Measurements from ENCODE around the gene AK9. TPM values are rescaled to one million over a fixed set of nuclear protein-coding genes. Genes with fewer than 3 reads are reported as not detected.
A peak's percentile ranks its signal among the peaks of the same experiment; 100 is the strongest.

AK9 gene
- total RNA-seq, 2 experiments from 2014 or later = 3.5 to 5.2 TPM

- ChIA-PET CTCF (interaction anchor here (1.7 kb wide), 1 partner anchor 543 kb away, joined by 4 read pairs; no protein-coding TSS in a partner anchor), POLR2A (no interaction called here)
- intact Hi-C loops (cut with DNase I, micrococcal nuclease) = no loop called here
- no peaks in the 10 kb centered on the region for H3K36me3 Mint-ChIP-seq (ENCODE audit: low read depth)
- no peak for ATAC-seq
- DNase-seq = no peak
- peaks cover 12% of the 10 kb centered on the region for H3K4me1 Mint-ChIP-seq
- no peaks in the 10 kb centered on the region for H3K27me3 Mint-ChIP-seq
- H3K9me3 Mint-ChIP-seq (ENCODE audit: low read depth) = no peaks in the 10 kb centered on the region
- no peak overlapping the region for H3K4me3 Mint-ChIP-seq
- H3K27ac Mint-ChIP-seq = no peak overlapping the region
Measured at GRCh38 chr6:109496036-109496772, 194.8 kb downstream of the AK9 start.

- CTCF ChIA-PET = no interaction called here
- POLR2A ChIA-PET = no interaction called here
- intact Hi-C loops (cut with DNase I, micrococcal nuclease) = no loop called here
- no peak overlapping the region for H3K27ac Mint-ChIP-seq
- H3K36me3 Mint-ChIP-seq (ENCODE audit: low read depth) = no peaks in the 10 kb centered on the region
- peaks cover 21% of the 10 kb centered on the region for H3K4me1 Mint-ChIP-seq
- no peak for ATAC-seq
- DNase-seq = no peak
- no peaks in the 10 kb centered on the region for H3K9me3 Mint-ChIP-seq (ENCODE audit: low read depth)
- no peak overlapping the region for H3K4me3 Mint-ChIP-seq
- no peaks in the 10 kb centered on the region for H3K27me3 Mint-ChIP-seq
Measured at GRCh38 chr6:109493865-109494264, 197.1 kb downstream of the AK9 start.

DNA sequence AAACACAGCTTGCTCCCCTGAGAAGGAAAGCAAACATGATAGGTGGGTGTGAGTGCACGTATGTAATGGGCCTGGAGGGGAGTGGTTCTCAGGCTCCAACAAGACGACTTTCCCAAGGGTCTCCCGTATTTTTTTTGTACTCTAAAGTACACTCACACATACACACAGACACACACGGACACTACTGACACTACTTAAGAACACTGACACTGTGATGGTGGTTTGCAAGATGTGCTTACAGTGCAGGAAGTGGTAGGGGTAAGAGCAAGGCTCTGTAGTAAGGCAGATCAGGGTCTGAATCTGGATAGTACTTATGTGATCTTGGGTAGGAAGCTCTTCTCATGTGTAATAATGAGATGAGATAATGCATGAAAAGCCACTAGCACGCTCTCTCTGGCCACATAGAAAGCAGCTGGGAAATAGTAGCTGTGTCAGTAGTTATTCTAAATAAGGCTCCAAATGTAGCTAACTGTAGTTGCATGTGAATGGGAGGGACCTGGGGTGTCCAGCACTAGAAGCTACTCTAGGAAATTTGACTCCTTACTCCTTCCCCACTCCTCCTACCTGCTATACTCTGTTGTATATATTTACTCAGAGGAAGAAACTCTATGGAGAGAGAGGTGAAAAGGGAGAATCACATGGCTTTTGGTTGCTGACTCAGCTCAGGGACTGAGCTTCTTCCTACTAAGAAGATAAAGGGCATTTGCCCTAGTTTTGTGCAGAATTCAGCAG, 199.6 kb downstream of the AK9 start:
- POLR2A ChIA-PET = interaction anchor here (0.6 to 0.8 kb wide), 2 partner anchors 11 to 107 kb away, joined by 3 to 5 read pairs; no protein-coding TSS in a partner anchor
- peak; percentile 96 for ATAC-seq

DNA sequence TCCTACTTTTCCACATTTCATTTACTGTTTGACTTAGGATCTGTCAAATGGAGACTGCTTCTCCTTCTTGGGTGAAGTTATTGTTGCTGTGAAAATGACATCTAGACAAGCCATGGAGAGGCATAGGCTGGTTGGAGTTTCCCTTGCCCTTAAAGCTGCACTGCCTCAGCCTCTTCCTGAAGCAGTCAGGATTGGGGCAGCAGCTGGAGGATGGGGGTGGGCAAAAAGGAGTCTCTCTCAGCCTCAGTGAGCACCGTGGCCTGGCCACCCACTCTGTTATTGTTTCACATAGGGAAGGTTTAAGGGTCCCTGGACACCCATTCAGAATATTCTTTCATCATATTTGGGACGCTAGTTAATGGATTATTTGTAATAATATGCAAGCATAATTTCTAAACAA, 200.3 kb downstream of the AK9 start:
- H3K9me3 Mint-ChIP-seq (ENCODE audit: low read depth) = no peaks in the 10 kb centered on the region
- H3K36me3 Mint-ChIP-seq (ENCODE audit: low read depth) = no peaks in the 10 kb centered on the region
- H3K27me3 Mint-ChIP-seq = no peaks in the 10 kb centered on the region
- intact Hi-C loops (cut with DNase I, micrococcal nuclease) = no loop called here
- peak overlapping the region; percentile 66 for H3K27ac Mint-ChIP-seq
- ChIA-PET CTCF (interaction anchor here (0.7 to 1.5 kb wide), 3 partner anchors 8 to 302 kb away, joined by 3 to 5 read pairs (median 4); no protein-coding TSS in a partner anchor), POLR2A (interaction anchor here (0.7 kb wide), 1 partner anchor 21 kb away, joined by 3 read pairs; no protein-coding TSS in a partner anchor)
- peaks cover 24% of the 10 kb centered on the region for H3K4me1 Mint-ChIP-seq
- DNase-seq (no peak), ATAC-seq (no peak)
- no peak overlapping the region for H3K4me3 Mint-ChIP-seq

More for the DNA sequence above, 199.6 kb downstream of the AK9 start:
- Mint-ChIP-seq H3K27me3 (no peaks in the 10 kb centered on the region), H3K36me3 (ENCODE audit: low read depth) (no peaks in the 10 kb centered on the region), H3K4me1 (peaks cover 21% of the 10 kb centered on the region), H3K27ac (peak overlapping the region; percentile 66), H3K4me3 (no peak overlapping the region), H3K9me3 (ENCODE audit: low read depth) (no peaks in the 10 kb centered on the region)
- intact Hi-C loops (cut with DNase I, micrococcal nuclease) = no loop called here
- DNase-seq = peak; percentile 26
- CTCF ChIA-PET = interaction anchor here (0.5 to 1.5 kb wide), 8 partner anchors 9 to 558 kb away, joined by 3 to 5 read pairs (median 3); no protein-coding TSS in a partner anchor

DNA sequence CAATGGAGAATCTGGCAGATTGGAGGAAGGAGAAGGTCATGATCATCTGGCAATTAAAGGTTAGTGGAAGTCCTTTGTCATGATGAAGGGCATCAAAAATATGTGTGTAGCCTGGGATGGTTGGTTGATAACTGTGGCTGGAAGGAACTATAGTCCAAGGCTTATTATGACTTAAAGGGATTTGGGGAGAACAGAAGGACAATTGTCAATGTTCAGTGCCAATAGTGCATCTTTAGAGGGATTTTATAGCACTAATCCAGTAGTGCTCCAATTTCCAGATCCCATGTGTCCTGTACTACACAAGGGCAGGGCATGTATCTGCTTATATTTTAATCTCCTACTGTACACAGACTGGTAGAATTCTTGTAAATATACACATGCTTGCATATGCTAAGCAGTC, 203.0 kb downstream of the AK9 start:
- Mint-ChIP-seq H3K27me3 (no peaks in the 10 kb centered on the region), H3K27ac (no peak overlapping the region), H3K4me1 (peaks cover 24% of the 10 kb centered on the region), H3K36me3 (ENCODE audit: low read depth) (no peaks in the 10 kb centered on the region), H3K4me3 (no peak overlapping the region), H3K9me3 (ENCODE audit: low read depth) (no peaks in the 10 kb centered on the region)
- intact Hi-C loops (cut with DNase I, micrococcal nuclease) = loop anchor here in 1 of 2 experiments (10.0 kb wide), 2 partner anchors 1327 to 1387 kb away; partner anchors contain the start of genes AMD1 and CDK19
- DNase-seq (no peak), ATAC-seq (no peak)
- ChIA-PET POLR2A (no interaction called here), CTCF (no interaction called here)

- ChIA-PET CTCF (interaction anchor here (1.0 to 1.2 kb wide), 2 partner anchors 13 to 26 kb away, joined by 3 to 4 read pairs; no protein-coding TSS in a partner anchor), POLR2A (interaction anchor here (0.7 kb wide), 1 partner anchor 113 kb away, joined by 3 read pairs; no protein-coding TSS in a partner anchor)
- Mint-ChIP-seq H3K27ac (no peak overlapping the region), H3K27me3 (no peaks in the 10 kb centered on the region), H3K36me3 (ENCODE audit: low read depth) (peaks cover 14% of the 10 kb centered on the region), H3K4me1 (peaks cover 24% of the 10 kb centered on the region), H3K9me3 (ENCODE audit: low read depth) (no peaks in the 10 kb centered on the region), H3K4me3 (no peak overlapping the region)
- intact Hi-C loops (cut with DNase I, micrococcal nuclease) = loop anchor here in 1 of 2 experiments (10.0 kb wide), 2 partner anchors 1329 to 1389 kb away; partner anchors contain the start of genes AMD1 and CDK19
- ATAC-seq = peak; percentile 24
- no peak for DNase-seq
Measured at GRCh38 chr6:109486068-109486467, 204.9 kb downstream of the AK9 start.

DNA sequence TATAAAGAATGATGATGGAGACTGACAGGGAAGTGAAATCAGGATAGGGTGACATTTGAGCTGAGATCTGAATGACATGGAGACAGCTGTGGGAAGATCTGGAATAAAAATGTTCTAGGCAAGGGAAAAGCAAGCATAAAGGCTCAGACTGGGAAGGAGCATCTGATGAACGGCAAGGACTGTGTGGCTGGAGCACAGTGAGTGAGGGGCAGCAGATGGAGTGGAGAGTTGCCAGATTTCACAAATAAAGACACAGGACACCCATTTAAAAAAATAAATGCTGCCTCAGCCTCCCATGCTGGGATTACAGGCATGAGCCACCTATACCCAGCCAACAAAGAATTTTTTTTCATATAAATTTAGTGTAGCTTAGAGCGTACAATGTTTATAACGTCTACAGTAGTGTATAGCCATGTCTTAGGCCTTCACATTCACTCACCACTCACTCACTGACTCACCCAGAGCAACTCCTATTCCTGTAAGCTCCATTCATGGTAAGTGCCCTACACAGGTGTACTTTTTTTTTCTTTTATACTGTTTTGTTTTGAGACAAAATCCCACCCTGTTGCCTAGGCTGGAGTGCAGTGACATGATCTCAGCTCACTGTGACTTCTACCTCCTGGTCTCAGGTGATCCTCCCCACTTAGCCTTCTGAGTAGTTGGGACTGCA, 205.6 kb downstream of the AK9 start:
- ATAC-seq (no peak), DNase-seq (no peak)
- H3K4me1 Mint-ChIP-seq = peaks cover 26% of the 10 kb centered on the region
- CTCF ChIA-PET = interaction anchor here (1.0 kb wide), 1 partner anchor 25 kb away, joined by 4 read pairs; no protein-coding TSS in a partner anchor
- no peaks in the 10 kb centered on the region for H3K27me3 Mint-ChIP-seq
- no peak overlapping the region for H3K27ac Mint-ChIP-seq
- intact Hi-C loops (cut with DNase I, micrococcal nuclease) = loop anchor here in 1 of 2 experiments (10.0 kb wide), 2 partner anchors 1329 to 1389 kb away; partner anchors contain the start of genes AMD1 and CDK19
- POLR2A ChIA-PET = interaction anchor here (0.7 kb wide), 1 partner anchor 112 kb away, joined by 3 read pairs; no protein-coding TSS in a partner anchor
- no peaks in the 10 kb centered on the region for H3K9me3 Mint-ChIP-seq (ENCODE audit: low read depth)
- H3K4me3 Mint-ChIP-seq = no peak overlapping the region
- H3K36me3 Mint-ChIP-seq (ENCODE audit: low read depth) = peaks cover 21% of the 10 kb centered on the region

DNA sequence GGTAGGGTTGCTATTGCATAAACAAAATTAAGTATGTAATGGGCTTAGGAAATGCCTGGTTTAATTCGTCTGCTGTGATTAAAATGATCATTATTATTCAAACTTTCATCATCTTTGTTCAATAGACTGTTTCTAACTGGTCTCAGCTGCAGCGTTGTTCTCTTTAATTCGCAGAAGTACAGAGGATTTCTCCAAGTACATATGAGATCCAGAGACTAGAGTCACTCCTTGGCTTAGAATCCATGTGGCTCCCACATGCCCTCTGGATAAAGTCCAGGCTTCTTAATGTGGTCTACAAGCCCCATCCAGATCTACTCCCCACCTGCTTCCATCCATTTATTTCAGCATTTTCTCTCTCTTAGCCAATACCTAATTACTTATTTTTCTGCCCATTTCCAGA, 206.9 kb downstream of the AK9 start:
- no peak for ATAC-seq
- Mint-ChIP-seq H3K4me3 (peak overlapping the region; percentile 56), H3K9me3 (ENCODE audit: low read depth) (no peaks in the 10 kb centered on the region), H3K27ac (peak overlapping the region; percentile 73), H3K36me3 (ENCODE audit: low read depth) (peaks cover 26% of the 10 kb centered on the region), H3K27me3 (no peaks in the 10 kb centered on the region), H3K4me1 (peaks cover 33% of the 10 kb centered on the region)
- intact Hi-C loops (cut with DNase I, micrococcal nuclease) = loop anchor here in 1 of 2 experiments (10.0 kb wide), 2 partner anchors 1331 to 1391 kb away; partner anchors contain the start of genes AMD1 and CDK19
- ChIA-PET CTCF (no interaction called here), POLR2A (no interaction called here)
- DNase-seq = no peak

DNA sequence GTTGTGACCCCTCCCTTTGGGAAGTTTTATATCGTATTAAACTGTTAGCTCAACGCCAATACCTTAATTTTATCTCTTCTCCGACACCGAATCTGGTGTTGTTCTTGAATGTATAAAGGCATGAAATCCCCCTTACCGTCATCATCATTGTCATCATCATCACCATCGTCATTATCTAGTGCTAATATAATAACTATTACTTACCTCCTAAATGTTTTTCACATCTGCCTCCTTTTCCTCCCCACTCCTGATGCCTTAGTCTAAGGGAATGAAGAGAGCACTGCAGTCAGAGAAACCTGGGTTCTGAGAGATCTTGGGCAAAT, 207.3 kb downstream of the AK9 start:
- ChIA-PET CTCF (no interaction called here), POLR2A (no interaction called here)
- Mint-ChIP-seq H3K4me3 (peak overlapping the region; percentile 56), H3K9me3 (ENCODE audit: low read depth) (no peaks in the 10 kb centered on the region), H3K27me3 (no peaks in the 10 kb centered on the region), H3K27ac (peak overlapping the region; percentile 73), H3K4me1 (peaks cover 37% of the 10 kb centered on the region), H3K36me3 (ENCODE audit: low read depth) (peaks cover 31% of the 10 kb centered on the region)
- ATAC-seq (no peak), DNase-seq (no peak)
- intact Hi-C loops (cut with DNase I, micrococcal nuclease) = loop anchor here (1.0 to 10.0 kb wide), 14 partner anchors 28 to 1527 kb away; partner anchors contain the start of genes AK9 (in 2 of the 2), FIG4 (in 2 of the 2), PPIL6 (in 2 of the 2) and SMPD2 (in 2 of the 2)

DNA sequence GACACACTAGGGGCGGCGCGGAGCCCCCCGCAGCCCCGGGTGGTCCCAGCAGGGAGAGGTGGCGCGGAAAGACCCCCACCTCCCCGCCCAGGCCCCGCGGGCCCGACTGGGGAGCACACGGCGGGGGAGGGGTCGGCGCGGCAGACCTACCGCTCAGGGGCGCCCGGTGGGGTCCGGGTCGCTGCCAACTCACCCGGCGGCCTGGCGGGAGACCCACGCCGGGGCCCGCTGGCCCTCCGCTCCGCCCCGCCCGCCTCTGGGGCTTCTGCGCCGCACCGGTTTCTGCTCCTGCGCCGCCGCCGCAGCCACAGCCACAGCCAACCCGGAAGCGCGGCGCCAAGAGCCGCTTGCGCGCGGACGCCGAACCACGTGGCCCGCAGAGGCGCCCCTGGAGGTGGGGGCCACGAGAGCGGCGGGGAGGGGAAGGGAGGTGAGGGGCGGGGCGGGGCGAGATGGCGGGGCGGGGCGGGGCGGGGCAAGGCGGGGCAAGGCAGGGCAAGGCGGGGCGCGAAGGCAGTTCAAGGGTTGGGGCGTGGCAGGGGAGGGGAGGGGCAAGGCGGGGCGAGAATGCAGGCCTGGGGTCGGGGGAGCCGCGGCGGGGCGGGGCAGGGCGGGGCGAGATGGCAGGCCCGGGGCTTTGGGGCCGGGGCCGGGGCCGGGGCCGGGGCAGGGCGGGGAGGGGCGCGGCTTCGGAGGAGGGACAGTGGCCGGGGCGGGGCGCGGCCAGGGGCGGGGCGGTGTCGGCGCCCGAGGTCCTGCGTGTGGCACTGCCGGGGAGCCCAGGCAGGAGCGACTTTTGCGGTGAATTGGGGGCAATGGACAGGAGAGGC, 207.9 kb downstream of the AK9 start, which contains the start of gene ZBTB24:
TSS of gene ZBTB24 (minus strand) at position 315 of the 830 bp plus-strand sequence. CDS start 1,193 bp downstream, outside the sequence.
- DNase-seq (peak; percentile 94), ATAC-seq (peak; percentile 84)
- H3K4me1 Mint-ChIP-seq = peaks cover 43% of the 10 kb centered on the region
- ChIA-PET POLR2A (interaction anchor here (0.8 kb wide), 1 partner anchor 27 kb away, joined by 9 read pairs; the partner anchor contains the start of gene MICAL1), CTCF (interaction anchor here (0.8 to 1.1 kb wide), 3 partner anchors 8 to 101 kb away, joined by 3 to 5 read pairs (median 3); partner anchors contain the start of gene CD164)
- H3K27me3 Mint-ChIP-seq = no peaks in the 10 kb centered on the region
- peaks cover 36% of the 10 kb centered on the region for H3K36me3 Mint-ChIP-seq (ENCODE audit: low read depth)
- H3K4me3 Mint-ChIP-seq = peak within 1 kb of the TSS; percentile 96
- intact Hi-C loops (cut with DNase I, micrococcal nuclease) = loop anchor here (1.0 to 10.0 kb wide), 14 partner anchors 28 to 1526 kb away; partner anchors contain the start of genes AK9 (in 2 of the 2), FIG4 (in 2 of the 2), PPIL6 (in 2 of the 2) and SMPD2 (in 2 of the 2)
- no peaks in the 10 kb centered on the region for H3K9me3 Mint-ChIP-seq (ENCODE audit: low read depth)
- peak within 1 kb of the TSS; percentile 94 for H3K27ac Mint-ChIP-seq

Measured in activated CD4-positive, alpha-beta T cell treated with anti-CD3 and anti-CD28 coated beads for 36 hours (primary cell).